Vagina (tissue), 2 donors: ENCODE results near the gene SLC15A4.
"Not testable (repeated sequence)": the region's sequence is repeated elsewhere in the genome, so short reads cannot be mapped to it uniquely, and the experiment has no call there.

Experiments
- POLR2A ChIP-seq, 2 donors: fragments of 450-650 bp; IDR thresholded peaks; one replicate each; pipeline ENCODE4 v1.6.1; 2017; ENCODE audit warnings: antibody characterized with exemption in 2 of 2, mild to moderate bottlenecking in 2 of 2, moderate library complexity in 2 of 2
- POLR2AphosphoS5 ChIP-seq, 2 donors: sonication (generic); formaldehyde crosslinking; IDR thresholded peaks; one replicate each; pipeline ENCODE4 v1.9.0; 2017; ENCODE audit warnings: antibody characterized with exemption in 2 of 2, mild to moderate bottlenecking in 2 of 2, low read depth in 1 of 2; ENCODE audit not compliant: insufficient read depth in 1 of 2
- TF ChIP-seq, protein P1 (sequence below), 3 experiments: fragments of 450-650 bp in 2 of 3; fragments of 200-600 bp in 1 of 3; sonication (generic) in 1 of 3; IDR thresholded peaks; one replicate each; pipeline ENCODE4 v1.5.1; 2017 to 2019; ENCODE audit warnings: antibody characterized with exemption in 3 of 3, mild to moderate bottlenecking in 2 of 3, moderate library complexity in 2 of 3

DNA sequence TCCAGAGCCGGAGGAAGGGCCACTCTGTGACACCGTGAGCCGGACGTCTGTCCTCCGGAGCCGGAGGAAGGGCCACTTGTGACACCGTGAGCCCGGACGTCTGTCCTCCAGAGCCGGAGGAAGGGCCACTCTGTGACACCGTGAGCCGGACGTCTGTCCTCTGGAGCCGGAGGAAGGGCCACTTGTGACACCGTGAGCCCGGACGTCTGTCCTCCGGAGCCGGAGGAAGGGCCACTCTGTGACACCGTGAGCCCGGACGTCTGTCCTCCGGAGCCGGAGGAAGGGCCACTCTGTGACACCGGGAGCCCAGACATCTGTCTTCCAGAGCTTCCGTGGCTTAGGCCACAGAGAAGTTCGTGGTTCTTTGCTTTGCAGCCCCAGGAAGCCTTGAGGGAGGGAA is 22.9 kb upstream of the SLC15A4 start:
- TF ChIP-seq, protein P1, sequence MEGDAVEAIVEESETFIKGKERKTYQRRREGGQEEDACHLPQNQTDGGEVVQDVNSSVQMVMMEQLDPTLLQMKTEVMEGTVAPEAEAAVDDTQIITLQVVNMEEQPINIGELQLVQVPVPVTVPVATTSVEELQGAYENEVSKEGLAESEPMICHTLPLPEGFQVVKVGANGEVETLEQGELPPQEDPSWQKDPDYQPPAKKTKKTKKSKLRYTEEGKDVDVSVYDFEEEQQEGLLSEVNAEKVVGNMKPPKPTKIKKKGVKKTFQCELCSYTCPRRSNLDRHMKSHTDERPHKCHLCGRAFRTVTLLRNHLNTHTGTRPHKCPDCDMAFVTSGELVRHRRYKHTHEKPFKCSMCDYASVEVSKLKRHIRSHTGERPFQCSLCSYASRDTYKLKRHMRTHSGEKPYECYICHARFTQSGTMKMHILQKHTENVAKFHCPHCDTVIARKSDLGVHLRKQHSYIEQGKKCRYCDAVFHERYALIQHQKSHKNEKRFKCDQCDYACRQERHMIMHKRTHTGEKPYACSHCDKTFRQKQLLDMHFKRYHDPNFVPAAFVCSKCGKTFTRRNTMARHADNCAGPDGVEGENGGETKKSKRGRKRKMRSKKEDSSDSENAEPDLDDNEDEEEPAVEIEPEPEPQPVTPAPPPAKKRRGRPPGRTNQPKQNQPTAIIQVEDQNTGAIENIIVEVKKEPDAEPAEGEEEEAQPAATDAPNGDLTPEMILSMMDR (IDR thresholded peaks at IDR 0.05) = not testable (repeated sequence)
- TF ChIP-seq POLR2AphosphoS5 (IDR thresholded peaks at IDR 0.05; ENCODE audit: insufficient read depth in 1 of 2, low read depth in 1 of 2); POLR2A (IDR thresholded peaks at IDR 0.05): not testable (repeated sequence)
